Measurements from ENCODE around the gene ZDHHC21. TPM values are rescaled to one million over a fixed set of nuclear protein-coding genes. Genes with fewer than 3 reads are reported as not detected.
"Not testable (repeated sequence)": the region's sequence is repeated elsewhere in the genome, so short reads cannot be mapped to it uniquely, and the experiment has no call there.

The ZDHHC21 gene
- total RNA-seq, 1 experiment from 2014 or later: 7.4 TPM

GRCh38 chr9:14704281-14704680 lies 11.0 kb upstream of the ZDHHC21 start:
- DNase-seq: no peak
- Histone ChIP-seq H3K27ac (no peak overlapping the region), H3K4me3 (no peak overlapping the region), H3K36me3 (no peaks in the 10 kb centered on the region), H3K27me3 (no peaks in the 10 kb centered on the region), H3K4me1 (no peaks in the 10 kb centered on the region), H3K9me3 (replicated peaks) (peaks cover 6% of the 10 kb centered on the region; the same call in 1 of the 2 replicates)

GRCh38 chr9:14702200-14702720 lies 9.0 kb upstream of the ZDHHC21 start:
- H3K27ac ChIP-seq: no peak overlapping the region
- H3K36me3 ChIP-seq: no peaks in the 10 kb centered on the region
- H3K4me1 ChIP-seq: no peaks in the 10 kb centered on the region
- no peak for DNase-seq
- no peaks in the 10 kb centered on the region for H3K9me3 ChIP-seq (replicated peaks)
- H3K27me3 ChIP-seq: no peaks in the 10 kb centered on the region
- no peak overlapping the region for H3K4me3 ChIP-seq

- peak; percentile 16 to 22 for DNase-seq
- Histone ChIP-seq H3K27ac (no peak overlapping the region), H3K4me1 (no peaks in the 10 kb centered on the region), H3K9me3 (replicated peaks) (no peaks in the 10 kb centered on the region), H3K4me3 (peak overlapping the region; percentile 72), H3K27me3 (no peaks in the 10 kb centered on the region), H3K36me3 (peaks cover 9% of the 10 kb centered on the region)
Measured at GRCh38 chr9:14692470-14693250, 572 bp downstream of the ZDHHC21 start.

- no peaks in the 10 kb centered on the region for H3K9me3 ChIP-seq (replicated peaks)
- peaks cover 9% of the 10 kb centered on the region for H3K36me3 ChIP-seq
- no peaks in the 10 kb centered on the region for H3K4me1 ChIP-seq
- H3K27ac ChIP-seq: no peak overlapping the region
- H3K4me3 ChIP-seq: no peak overlapping the region
- no peak for DNase-seq
- no peaks in the 10 kb centered on the region for H3K27me3 ChIP-seq
Measured at GRCh38 chr9:14690948-14691730, 2.1 kb downstream of the ZDHHC21 start.

GRCh38 chr9:14687042-14687719 lies 6.1 kb downstream of the ZDHHC21 start:
- Histone ChIP-seq H3K9me3 (replicated peaks) (no peaks in the 10 kb centered on the region), H3K4me3 (no peak overlapping the region), H3K27ac (no peak overlapping the region), H3K4me1 (no peaks in the 10 kb centered on the region), H3K27me3 (no peaks in the 10 kb centered on the region), H3K36me3 (peaks cover 9% of the 10 kb centered on the region)
- DNase-seq: no peak

- no peaks in the 10 kb centered on the region for H3K4me1 ChIP-seq
- peaks cover 9% of the 10 kb centered on the region for H3K36me3 ChIP-seq
- H3K27me3 ChIP-seq: no peaks in the 10 kb centered on the region
- H3K9me3 ChIP-seq (replicated peaks): no peaks in the 10 kb centered on the region
- no peak overlapping the region for H3K27ac ChIP-seq
- H3K4me3 ChIP-seq: no peak overlapping the region
- DNase-seq: no peak
Measured at GRCh38 chr9:14686168-14686567, 7.1 kb downstream of the ZDHHC21 start.

GRCh38 chr9:14682616-14683015 lies 10.6 kb downstream of the ZDHHC21 start:
- H3K9me3 ChIP-seq (replicated peaks); H3K36me3 ChIP-seq; H3K27me3 ChIP-seq: not testable (repeated sequence)

GRCh38 chr9:14678776-14679175 lies 14.5 kb downstream of the ZDHHC21 start:
- Histone ChIP-seq H3K4me3 (no peak overlapping the region), H3K36me3 (no peaks in the 10 kb centered on the region), H3K27me3 (no peaks in the 10 kb centered on the region), H3K9me3 (replicated peaks) (no peaks in the 10 kb centered on the region), H3K4me1 (no peaks in the 10 kb centered on the region), H3K27ac (no peak overlapping the region)
- DNase-seq: no peak

More at GRCh38 chr9:14682616-14683015, 10.6 kb downstream of the ZDHHC21 start:
- not testable (repeated sequence) for H3K27ac ChIP-seq, H3K4me1 ChIP-seq, DNase-seq, H3K4me3 ChIP-seq

GRCh38 chr9:14677872-14678271 lies 15.4 kb downstream of the ZDHHC21 start:
- no peaks in the 10 kb centered on the region for H3K36me3 ChIP-seq
- no peaks in the 10 kb centered on the region for H3K4me1 ChIP-seq
- H3K27me3 ChIP-seq: no peaks in the 10 kb centered on the region
- no peaks in the 10 kb centered on the region for H3K9me3 ChIP-seq (replicated peaks)
- no peak overlapping the region for H3K4me3 ChIP-seq
- H3K27ac ChIP-seq: no peak overlapping the region
- DNase-seq: no peak

- Histone ChIP-seq H3K9me3 (replicated peaks) (no peaks in the 10 kb centered on the region), H3K36me3 (no peaks in the 10 kb centered on the region), H3K27ac (no peak overlapping the region), H3K27me3 (no peaks in the 10 kb centered on the region), H3K4me3 (no peak overlapping the region), H3K4me1 (no peaks in the 10 kb centered on the region)
- DNase-seq: no peak
Measured at GRCh38 chr9:14677396-14677795, 15.8 kb downstream of the ZDHHC21 start.

- Histone ChIP-seq H3K4me1 (no peaks in the 10 kb centered on the region), H3K4me3 (no peak overlapping the region), H3K27ac (no peak overlapping the region), H3K27me3 (no peaks in the 10 kb centered on the region), H3K9me3 (replicated peaks) (no peaks in the 10 kb centered on the region), H3K36me3 (0 out of 2 replicates have a peak, but pooled peaks cover 3% of the 10 kb centered on the region)
- no peak for DNase-seq
Measured at GRCh38 chr9:14674630-14675029, 18.6 kb downstream of the ZDHHC21 start.

GRCh38 chr9:14671377-14671776 lies 21.9 kb downstream of the ZDHHC21 start:
- H3K27me3 ChIP-seq: no peaks in the 10 kb centered on the region
- 0 out of 2 replicates have a peak, but pooled peaks cover 3% of the 10 kb centered on the region for H3K36me3 ChIP-seq
- DNase-seq: no peak
- H3K9me3 ChIP-seq (replicated peaks): no peaks in the 10 kb centered on the region
- no peak overlapping the region for H3K4me3 ChIP-seq
- no peak overlapping the region for H3K27ac ChIP-seq
- H3K4me1 ChIP-seq: no peaks in the 10 kb centered on the region

GRCh38 chr9:14670718-14671117 lies 22.5 kb downstream of the ZDHHC21 start:
- no peaks in the 10 kb centered on the region for H3K27me3 ChIP-seq
- 0 out of 2 replicates have a peak, but pooled peaks cover 3% of the 10 kb centered on the region for H3K36me3 ChIP-seq
- H3K9me3 ChIP-seq (replicated peaks): no peaks in the 10 kb centered on the region
- no peaks in the 10 kb centered on the region for H3K4me1 ChIP-seq
- DNase-seq: no peak
- H3K27ac ChIP-seq: no peak overlapping the region
- no peak overlapping the region for H3K4me3 ChIP-seq

GRCh38 chr9:14664022-14664421 lies 29.2 kb downstream of the ZDHHC21 start:
- H3K4me3 ChIP-seq; H3K27me3 ChIP-seq; H3K27ac ChIP-seq; DNase-seq; H3K4me1 ChIP-seq; H3K36me3 ChIP-seq; H3K9me3 ChIP-seq (replicated peaks): not testable (repeated sequence)

- no peaks in the 10 kb centered on the region for H3K27me3 ChIP-seq
- no peak overlapping the region for H3K4me3 ChIP-seq
- H3K9me3 ChIP-seq (replicated peaks): 0 out of 2 replicates have a peak, but pooled peaks cover 3% of the 10 kb centered on the region
- no peak for DNase-seq
- H3K4me1 ChIP-seq: no peaks in the 10 kb centered on the region
- no peaks in the 10 kb centered on the region for H3K36me3 ChIP-seq
- H3K27ac ChIP-seq: no peak overlapping the region
Measured at GRCh38 chr9:14662060-14662453, 31.2 kb downstream of the ZDHHC21 start.

All from SJCRH30 (cell line).